Stimulated activated CD8-positive, alpha-beta memory T cell treated with anti-CD3 and anti-CD28 coated beads, Interleukin-4, amount 100 ng/mL, for 4 hours (primary cell): ENCODE measurements around the gene FRAS1.
"Not testable (repeated sequence)": the region's sequence is repeated elsewhere in the genome, so short reads cannot be mapped to it uniquely, and the experiment has no call there.

Experiments
- DNase-seq, 2 donors: peaks; one replicate each; pipeline ENCODE4 v3.0.0-alpha.2; 2020; ENCODE audit warnings: low read depth in 2 of 2, low spot score in 1 of 2

Gene FRAS1

DNA sequence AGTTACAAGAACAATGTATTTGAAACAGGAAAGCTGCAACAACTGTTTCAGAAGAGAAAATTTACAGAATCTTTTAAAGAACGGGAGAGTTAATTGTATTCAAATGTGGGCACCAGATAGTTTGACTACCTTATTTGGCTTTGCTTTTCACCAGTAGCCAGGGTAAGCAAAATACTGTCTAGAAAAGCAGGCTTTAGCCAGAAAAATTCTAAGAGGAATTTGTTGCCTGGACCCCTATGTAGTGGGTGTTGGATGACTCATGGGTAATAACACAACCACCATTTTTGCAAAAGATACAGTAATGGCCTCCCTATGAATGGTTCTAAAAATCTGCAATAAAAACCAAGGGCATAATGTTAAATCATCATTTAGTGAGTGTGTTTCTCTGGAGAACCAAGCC, 261.0 kb downstream of the FRAS1 start:
- DNase-seq, result no peak

DNA sequence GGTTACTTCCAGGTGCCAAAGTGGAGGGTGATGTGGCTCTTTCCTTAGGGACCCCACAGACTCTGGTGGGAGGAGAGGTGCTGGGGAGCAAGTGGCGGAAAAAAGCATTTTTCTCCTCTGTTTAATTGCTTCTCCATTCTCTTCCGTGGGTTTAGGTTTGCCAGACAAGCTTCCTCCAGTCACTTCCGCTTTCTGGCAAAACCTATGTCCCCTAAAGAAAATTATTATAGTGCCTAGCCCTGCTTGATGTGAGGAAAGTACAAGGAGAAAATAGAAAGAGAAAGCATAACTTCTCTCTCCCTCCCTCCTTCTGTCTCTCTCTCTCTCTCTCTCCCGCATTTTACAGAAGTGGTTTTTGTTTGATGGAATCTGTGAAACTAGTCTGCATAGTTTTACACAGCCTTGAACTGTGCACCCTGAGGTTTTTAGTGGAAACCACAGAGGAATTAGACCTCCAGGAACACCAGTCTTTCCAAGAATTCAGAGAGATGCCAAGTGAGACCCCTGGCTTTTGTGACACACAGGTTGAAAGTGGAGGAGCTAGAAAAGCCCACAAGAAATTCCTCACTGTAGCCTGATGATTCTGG, 263.3 kb downstream of the FRAS1 start:
- no peak for DNase-seq

DNA sequence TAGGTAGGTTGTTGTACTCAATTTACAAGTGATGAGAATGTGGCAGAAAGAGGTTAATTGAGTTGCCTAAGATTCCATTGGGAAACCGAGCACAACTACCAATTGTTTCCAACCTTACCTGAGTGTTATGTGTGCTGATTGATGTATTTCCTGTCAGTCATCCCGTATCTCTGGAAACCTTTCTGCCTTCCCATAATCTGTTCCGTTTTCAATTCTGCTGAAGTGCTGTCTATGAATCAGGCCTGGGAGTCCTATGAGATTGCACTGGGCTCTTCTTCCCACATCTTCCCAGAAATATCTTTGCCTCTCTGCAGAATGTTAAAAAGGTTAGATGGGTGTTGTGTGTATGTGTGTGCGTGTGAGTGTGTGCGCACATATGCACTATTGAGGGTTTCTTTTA, 264.9 kb downstream of the FRAS1 start:
- DNase-seq, result no peak

DNA sequence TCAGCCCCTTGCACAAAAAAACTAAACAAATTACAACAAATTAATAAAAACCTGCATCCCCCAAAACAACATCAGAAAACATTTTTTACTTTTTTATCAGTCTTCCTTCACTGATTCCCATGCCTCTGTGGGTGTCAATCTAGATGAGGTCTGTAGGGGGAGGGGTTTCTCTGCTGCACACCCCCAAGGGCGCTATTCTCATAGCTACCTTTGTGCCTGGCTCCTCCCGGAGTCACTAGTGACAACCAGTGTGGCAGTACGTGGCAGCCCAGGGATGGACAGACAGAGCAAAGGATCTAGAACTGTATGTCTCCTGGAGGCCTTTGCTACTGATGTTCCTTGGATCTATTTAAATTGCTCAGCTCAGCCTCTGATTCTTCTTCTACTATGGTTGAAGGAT, 266.3 kb downstream of the FRAS1 start:
- DNase-seq, result no peak

DNA sequence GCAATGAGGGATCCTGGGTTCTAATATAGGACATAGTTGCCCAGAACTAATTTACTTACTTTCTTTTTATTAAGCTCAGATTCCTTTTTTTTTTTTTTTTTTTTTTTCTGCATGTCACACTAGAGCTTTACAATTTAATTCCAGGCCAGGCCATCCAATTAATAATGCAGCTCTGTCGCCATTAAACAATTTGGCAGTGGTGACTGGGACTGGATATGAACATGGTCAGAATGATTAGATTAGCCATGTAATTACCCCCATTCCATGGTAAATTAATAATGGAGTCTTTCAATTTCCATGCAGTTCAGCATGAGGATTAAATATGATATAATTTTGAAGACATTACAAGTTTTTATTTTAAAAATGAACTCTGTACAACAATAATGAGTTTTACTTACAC, 267.5 kb downstream of the FRAS1 start:
- no peak for DNase-seq

DNA sequence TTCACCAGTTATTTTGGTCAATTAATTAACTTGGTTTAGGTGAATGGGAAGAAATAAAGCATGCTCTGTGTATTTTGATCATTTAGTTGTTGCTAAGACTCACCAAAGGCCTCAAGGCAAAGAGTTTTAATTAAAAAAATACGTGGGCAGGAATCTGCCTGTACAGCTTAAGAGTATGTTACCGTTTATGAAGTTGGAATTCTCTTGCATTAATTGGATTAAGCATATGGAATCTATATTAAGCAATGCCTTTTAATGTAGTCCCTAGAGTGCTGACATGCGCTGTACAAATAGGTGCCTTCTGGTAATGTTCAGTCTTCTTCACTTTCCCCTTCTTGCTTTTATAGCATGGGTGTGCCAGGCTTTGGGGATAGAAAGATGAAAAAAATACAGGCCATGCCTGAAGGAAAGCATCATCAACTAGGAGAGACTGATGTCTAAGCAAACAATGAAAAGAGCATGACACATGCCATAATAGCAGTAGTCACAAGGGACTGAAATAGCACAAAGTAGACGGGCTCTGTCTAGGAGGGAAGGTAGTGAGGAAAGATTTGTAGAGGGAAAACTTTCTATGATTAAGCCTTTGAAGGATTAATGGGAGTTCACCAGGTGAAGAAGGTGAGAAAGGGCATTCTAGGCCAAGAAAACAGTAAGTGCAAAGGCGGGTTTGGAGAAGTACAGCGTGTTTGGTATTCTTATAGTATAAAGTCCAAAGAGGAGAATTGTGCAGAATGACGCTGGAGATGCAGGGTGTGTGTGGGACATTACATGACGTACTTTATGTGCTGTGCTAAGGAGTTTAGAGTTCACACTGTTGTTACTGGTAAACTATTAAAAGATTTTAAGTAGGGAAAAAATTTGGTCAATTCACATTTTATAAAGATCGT, 268.4 kb downstream of the FRAS1 start:
- no peak for DNase-seq

DNA sequence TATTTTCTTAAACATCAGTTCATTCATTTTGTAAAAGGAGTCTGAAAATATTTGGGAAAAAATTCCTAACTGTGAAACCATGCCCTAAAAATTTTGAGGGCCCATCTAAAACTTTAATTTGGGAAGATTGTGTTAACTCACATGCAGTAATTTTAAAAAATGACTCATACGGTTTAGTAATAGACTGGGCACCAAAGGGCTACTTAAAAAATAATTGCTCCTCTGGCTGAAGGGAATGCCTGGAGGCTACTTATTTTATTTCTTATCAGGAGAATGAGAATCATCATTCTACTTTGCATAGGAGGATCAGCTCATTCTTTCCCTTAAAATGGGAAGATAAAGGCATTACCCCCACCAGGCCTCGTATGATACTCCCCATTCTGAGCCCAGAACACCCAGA, 271.5 kb downstream of the FRAS1 start:
- DNase-seq, result not testable (repeated sequence)

DNA sequence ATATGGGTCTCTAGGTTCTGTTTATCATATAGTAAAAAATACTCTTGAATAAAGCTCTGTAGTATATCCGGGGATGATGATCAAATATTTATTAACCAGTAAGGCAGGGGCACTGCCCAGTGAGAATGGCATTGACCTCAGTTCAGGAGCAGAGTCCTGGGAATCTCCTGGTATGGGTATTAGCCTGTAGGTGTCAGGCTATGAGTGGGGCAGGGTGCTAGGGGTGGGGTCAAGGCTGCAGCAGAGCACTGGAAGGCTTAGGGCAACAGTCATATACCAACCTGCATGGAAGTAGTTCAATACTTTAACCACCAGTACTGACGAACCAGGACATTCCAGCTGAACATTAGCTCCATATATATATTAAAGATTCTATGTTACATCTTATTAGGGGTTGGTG, 274.1 kb downstream of the FRAS1 start:
- no peak for DNase-seq

DNA sequence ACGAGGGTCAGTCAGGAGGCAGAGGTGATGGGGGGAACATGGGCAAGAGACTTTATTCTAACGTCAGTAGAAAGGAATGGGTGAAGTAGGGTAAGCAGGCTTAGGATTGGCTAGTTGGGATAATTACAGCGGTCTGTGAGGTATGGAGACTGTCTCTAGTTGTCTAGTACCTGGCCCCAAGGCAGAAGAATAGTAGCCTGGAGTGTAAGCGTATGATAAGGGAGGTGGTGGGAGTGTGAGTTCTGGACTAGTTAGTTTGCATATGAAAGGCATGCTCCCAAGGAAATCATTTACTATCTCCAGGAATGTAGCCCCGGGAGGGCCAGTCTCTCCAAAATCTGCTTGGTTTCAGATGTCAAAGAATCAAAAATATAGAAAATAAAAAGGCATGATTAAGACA, 274.8 kb downstream of the FRAS1 start:
- no peak for DNase-seq

DNA sequence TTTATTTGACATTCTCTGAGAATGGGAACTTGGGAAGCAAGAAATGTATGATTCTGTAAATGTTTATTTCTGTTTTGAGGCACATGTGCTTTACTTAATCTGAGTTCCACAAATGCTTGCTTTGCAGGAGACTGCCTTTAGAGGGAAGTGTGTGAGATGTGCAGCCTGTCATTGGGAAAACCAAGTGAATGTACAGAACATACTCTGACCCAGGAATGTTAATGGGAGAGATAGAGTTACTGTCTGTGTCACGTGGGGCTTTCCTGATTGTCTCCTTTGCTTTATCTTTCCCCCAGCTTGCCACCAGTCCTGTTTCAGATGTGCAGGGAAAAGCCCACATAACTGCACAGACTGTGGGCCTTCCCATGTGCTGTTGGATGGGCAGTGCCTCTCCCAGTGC, 275.9 kb downstream of the FRAS1 start:
- no peak for DNase-seq

DNA sequence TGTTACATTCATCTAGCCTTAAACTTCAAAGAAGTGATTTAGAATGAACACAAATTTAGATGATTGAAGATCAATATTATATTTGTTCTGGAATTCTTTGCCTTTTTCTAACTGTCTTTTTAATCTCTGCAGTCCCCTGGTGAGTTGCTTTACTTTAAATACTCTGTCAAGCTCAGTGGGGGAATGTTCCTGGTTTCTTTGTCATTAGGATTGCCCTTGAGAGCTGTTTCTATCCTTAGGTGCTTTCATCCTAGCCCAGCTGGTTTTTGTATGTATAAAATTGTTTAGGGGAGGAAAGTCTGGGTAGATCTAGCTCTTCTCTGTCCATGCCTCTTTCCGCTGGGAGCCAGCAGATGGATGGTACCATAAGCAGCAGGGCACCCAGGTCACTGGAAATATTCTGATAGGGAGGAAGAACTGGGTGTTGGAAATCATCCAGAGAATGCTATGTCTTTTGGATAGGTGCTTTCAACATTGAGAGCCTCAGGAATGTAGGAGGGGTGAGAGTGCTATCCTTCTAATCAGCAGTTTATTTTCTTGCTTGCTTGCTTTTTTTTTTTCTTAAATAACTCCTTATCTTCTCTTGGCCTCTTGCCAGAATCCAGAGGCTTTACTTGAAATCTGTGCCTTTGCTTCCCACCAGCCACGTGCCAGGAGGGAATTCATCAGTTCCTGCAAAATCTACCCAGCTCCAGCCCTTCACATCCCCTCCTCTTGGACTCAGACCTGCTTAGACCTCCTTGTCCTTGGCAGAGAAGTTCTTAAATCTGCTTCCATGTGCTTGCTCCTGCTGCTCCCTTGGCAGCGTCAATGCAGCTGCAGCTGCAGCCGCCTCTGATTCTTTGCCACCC, 279.2 kb downstream of the FRAS1 start:
- DNase-seq, result no peak

DNA sequence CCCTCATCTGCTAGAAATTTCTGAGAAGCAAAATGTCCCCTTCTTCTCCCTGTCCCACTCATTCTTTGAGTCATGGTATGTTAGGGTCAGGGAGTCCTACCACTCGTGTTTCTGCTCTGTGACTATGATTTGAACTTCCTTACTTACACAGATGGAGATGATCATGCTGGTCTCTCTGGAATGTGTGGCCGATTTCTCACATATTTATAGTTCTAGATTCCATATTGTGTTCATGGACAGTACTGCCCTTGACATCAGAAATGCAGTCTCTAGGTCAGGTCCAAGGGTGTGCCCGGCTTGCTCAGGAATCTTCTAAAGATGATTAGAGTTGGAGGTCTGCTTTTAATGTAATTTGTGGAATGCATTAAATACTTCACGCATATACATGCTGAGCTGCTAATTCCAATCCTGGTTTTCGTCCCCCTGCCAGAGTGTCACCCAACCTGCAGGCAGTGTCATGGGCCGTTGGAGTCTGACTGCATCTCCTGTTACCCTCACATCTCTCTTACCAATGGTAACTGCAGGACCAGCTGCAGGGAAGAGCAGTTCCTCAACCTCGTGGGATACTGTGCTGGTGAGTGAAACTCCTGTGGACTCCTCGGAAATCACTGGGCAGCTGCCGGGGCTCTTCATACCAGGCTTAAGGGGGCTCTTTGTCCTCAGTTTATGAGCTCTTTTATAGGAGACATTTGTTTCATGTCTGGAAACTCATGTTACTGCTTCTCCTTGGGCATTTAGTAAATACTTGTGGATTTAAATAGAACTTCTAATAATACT, 280.3 kb downstream of the FRAS1 start:
- no peak for DNase-seq

DNA sequence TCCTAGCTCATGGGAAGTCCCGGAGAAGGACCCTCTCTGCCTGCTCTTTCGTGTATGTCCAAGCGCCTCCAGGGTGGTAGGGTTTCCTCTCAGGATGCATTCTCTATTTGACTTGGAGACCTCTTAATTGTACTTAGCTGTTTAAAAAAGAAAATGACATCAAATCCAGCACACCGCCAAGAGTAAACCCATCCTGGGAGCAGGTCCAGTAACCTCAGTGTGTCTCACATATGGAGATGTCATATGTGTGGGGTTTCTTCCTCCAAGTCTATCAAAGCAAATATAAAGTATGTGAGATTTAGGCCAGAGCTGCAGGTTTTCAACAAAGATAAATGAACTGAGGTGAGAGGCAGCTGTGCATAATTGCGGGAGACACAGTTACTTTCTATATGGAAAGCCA, 285.0 kb downstream of the FRAS1 start:
- no peak for DNase-seq

DNA sequence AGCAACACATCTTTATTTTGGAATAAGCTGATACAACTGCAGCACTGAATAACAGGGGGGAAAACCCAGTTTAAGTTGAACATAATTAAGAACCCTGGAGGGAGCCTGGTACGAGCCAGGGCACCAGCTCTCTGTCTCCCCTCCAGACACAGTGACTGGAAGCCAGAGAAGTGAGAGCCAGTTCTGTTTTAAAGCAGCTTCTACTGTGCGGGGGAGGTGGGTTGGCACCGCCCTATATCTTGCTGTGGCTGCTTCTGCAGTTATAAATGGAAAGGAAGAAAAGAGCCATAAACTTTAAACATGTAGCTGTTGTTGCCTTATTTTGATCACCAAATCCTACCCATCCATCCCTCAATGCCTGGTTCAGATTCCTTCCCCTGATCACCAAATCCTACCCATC, 286.6 kb downstream of the FRAS1 start:
- no peak for DNase-seq

DNA sequence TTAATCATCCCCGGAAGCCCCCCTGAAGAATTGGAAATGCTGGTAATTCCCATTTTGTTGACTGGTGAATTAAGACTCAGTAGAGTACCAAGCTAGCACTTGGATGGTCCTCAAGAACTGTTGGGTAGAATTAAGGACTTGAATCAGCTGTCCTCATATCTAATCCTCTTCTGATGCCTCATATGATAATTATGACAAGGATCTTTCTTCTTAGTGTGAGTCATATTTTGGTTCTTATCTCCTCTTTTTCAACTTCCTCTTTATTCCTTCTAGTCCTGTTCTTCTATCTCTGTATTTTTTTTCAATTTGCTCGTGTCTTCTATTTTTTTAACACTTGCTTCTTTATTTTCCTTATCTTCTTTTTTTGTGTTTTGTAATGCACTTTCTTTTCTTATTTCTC, 288.1 kb downstream of the FRAS1 start:
- DNase-seq, result no peak

DNA sequence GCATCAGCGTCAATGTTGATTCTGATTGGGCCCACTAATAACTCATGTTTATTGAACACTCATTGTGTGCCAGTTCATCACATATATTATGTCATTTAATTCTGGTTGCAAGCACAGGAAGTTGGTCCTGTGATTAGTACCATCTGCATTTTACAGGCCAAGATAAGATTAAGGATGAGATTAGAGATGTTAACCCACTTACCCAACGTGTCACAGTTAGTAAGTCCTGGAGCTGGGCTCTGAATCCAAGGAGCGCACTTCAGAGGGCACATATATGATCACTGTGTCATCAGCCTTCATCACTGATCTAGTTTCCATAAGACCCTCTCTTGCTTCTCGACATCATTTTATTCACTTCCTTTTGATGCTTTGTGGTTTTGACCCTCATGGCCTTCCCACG, 289.1 kb downstream of the FRAS1 start:
- no peak for DNase-seq

DNA sequence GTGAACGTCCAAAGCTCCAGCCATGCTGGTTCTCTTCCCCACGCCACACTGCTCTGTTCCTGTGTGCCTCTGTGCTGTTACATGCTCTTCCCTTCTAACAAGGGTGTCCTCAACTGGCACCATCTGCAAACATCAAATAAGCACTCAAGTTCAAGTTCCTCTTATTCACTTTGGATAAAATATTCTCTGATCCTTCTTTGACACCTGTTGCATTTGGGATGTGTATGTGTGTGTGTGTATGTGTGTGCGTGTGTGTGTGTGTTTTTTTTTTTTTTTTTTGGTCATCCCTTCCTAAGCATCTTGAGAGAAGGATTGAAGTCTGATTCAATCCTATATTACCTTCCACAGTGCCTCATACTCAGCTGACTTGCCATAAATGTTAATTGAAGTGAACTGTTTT, 290.4 kb downstream of the FRAS1 start:
- no peak for DNase-seq

DNA sequence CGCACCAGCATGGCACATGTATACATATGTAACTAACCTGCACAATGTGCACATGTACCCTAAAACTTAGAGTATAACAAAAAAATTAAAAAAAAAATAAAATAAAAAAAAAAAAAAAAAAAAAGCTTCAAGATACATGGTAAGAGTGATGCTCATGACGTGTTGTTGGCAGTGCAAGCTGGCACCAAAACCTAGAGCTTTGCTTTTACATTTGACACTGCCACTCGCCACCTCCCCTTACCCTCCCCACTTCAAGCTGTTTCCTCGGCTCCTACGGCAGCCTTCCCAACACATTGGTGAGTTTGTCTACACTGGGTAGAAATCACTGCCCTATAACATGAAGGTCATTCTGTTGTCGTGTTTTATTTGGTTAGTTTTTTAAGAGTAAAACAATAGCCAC, 296.8 kb downstream of the FRAS1 start:
- DNase-seq, result no peak

DNA sequence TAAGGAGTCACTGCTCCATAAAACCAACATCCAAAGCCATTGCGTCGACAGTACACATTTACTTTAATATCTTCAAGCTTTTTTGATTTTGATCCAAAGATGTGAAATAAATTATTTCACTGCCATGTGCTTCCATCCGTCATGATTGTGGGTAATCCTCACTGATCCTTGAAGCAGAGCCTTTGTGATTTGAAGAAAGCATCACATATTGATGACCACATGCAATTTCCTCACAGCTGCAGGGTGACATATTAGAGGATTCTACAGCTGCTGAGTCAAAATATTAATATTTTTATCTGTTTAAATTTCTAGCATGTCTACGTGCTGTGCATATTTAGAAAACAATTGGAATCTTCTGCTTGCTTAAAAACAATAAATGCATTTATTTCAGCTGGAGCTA, 297.7 kb downstream of the FRAS1 start:
- no peak for DNase-seq

DNA sequence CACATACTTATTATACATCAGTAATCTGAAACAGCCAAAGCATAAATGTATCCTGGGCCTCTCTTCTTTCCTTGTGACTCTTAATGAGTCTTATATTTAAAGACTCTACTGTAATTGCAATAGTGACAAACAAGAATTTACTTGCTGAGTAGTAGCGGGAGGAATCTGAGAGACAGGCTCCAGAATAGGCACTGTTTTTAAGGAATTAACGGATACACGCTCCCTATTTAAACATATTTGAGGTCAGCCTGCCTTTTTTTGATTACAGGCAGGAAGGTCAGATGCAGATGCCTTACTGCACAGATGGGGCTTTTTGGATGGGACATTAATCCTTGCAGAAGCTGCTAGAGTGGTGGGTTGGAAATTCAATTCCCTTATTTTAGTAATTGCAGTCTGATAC, 298.2 kb downstream of the FRAS1 start:
- no peak for DNase-seq

DNA sequence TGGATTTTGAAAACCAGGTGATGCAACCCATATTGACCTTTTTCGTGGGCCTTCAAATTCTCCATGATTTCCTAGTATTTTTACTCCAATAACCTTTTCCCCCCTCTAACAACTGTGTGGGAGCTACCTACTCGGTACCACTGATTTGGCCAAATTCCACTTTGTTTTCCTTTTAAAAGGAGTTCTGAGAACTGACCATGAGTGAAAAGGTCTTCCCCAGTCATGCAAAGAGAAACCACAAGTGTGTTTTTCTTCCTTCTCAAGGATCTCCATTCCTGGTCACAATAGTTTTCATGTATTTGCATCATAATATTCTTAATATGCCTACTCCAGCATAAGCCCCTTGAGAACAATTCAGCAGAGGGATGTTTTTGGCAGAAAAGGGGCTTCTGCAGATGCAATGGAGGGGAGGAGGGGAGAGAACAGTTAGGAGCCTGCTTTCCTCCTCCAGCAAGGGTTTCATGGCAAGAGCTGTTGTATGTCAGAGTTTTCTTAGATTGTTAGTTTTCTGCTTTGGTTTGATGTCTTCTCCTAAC, 299.2 kb downstream of the FRAS1 start:
- DNase-seq, result no peak
